Ramos (cell line): Measurements from ENCODE around the gene TRPM4.
"Not testable (repeated sequence)": the region's sequence is repeated elsewhere in the genome, so short reads cannot be mapped to it uniquely, and the experiment has no call there.

Experiments
- in situ Hi-C: fragments of 300-500 bp; cut with MboI; formaldehyde crosslinking; loops from one replicate; pipeline ENCODE4 v1.14.3; 2022; ENCODE audit warnings: low sequenced_read_pairs; ENCODE audit not compliant: unreplicated experiment

Gene TRPM4

DNA sequence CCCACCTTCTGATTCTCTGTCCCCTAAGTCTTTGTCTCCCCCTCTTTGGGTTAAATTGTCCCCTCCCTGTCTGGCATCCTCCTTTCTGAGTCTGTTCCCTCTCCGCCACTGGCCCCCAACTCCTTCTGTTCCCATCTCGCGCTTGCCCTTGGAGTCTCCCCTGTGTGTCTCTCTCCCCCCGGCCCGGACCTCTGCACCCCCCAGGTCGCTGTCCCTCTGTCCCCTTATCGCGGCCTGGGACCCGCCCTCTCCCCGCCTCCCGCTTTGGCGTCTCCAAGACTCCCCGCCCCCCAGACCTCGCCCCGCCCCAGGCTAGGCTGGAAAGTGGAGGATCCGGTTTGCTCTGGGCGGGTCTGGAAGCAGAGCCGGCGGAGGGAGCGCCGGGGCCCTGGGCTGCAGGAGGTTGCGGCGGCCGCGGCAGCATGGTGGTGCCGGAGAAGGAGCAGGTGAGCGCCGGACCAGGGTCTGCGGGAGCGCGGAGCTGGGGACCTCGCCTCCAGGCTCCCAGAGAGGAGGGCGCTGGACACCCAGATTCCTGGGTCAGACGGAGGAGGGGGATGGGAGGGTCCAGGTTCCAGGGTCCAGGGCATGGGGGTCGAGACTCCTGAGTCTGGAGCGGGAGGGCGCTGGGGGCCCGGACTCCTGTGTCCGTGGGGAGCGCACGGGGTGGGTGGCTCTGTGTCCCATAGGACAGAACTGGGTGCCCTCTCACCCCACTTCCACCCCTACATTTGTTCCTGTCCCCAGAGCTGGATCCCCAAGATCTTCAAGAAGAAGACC lies at the start of gene TRPM4:
TSS of gene TRPM4 (plus strand) at position 348 of the 780 bp plus-strand sequence. CDS start at position 423, 75 bp downstream.
- in situ Hi-C loops, result no loop called here

DNA sequence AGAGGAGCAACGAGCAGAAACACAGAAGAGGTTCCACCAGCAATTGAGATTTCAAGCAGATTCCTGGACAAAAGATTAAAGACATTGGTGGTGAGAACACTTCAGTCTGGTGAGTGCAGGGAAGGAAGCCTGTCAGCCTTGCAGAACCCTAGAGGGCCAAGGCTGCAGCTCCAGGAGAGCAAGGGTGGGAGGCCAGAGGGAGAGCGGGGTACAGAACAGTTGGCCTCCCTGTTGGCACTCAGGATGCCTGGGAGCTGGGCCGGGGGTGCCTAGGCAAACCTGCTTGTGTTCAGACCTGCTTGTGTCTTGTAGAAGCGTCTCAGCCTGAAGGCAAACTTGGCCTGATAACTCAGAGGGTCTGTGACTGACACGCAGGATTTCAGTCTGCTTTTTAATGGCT lies 48.5 kb upstream of the TRPM4 start:
- in situ Hi-C loops, result no loop called here

DNA sequence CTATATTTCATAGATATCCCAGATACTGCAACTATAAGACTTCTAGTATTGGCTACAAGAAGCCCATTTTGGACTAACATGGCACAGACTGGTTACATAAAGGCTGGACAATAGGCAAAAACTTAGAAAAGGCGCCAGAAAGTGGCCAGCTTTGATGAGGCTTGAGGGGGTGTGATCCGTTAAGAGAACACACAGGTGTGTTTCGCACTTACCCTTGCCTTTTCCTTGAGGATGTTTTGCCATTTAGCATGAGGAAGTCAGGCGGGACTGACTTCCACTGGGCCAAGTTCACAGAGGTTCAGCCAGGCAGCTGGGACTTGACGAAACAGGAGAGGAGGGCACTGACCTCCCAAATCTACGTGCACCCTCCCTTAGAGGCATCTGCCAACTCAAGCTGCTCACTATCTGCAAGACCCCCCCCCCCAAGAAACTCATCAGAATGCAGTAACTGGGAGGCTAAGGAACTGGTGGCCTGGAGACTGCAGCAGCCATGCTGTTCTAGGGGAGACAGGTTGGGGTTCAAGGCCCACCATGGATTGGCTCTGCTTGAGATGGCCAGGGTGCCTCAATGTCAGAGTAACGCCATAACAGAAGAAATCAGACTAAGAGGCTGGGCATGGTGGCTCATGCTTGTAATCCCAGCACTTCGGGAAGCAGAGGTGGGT lies 47.9 kb upstream of the TRPM4 start:
- in situ Hi-C loops, result no loop called here

DNA sequence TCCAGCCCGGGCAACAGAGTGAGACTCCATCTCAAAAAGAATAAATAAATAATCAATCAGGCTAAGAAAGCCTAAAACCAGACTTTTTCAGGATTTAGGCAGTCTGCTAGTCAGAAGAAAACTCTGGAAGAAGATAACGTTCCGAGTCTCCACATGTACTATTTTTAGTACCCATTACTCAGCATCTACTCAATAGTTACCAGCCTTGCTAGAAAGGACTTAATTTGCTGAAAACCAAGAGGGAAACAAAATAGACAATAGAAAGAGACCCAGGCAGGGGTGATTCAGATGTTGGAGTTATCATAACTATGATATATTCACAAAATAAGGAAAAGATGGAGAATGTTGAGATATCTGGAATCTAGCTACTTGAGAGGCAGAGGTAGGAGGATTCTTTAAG lies 47.0 kb upstream of the TRPM4 start:
- in situ Hi-C loops, result no loop called here

DNA sequence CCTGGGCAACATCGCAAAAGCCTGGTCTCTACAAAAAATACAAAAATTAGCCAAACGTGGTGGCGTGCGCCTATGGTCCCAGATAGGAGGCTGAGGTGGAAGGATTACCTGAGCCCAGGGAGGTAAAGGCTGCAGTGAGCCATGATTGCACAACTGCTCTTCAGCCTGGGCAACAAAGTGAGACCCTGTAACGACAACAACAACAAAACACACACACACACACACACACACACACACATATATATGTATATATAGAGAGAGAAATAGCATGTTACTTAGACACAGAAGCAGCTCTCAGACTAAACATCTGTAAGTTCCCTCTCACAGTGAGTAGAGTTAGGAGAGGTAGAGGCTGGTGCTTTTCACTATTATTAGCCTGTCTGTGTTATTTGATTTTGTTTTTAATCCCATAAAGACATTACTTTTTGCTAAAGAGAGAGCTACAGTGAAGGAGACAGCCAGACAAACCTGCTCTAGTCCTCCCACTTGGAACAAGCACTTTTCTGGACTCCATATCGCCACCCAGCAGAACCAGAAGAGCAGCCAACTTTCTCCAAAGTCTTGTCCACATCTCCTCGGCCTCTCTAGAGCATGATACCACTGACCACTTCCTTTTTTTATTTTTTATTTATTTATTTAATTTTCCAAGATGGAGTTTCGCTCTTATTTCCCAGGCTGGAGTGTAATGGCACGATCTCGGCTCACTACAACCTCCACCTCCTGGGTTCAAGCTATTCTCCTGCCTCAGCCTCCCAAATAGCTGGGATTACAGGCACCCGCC lies 46.2 kb upstream of the TRPM4 start:
- in situ Hi-C loops, result no loop called here

DNA sequence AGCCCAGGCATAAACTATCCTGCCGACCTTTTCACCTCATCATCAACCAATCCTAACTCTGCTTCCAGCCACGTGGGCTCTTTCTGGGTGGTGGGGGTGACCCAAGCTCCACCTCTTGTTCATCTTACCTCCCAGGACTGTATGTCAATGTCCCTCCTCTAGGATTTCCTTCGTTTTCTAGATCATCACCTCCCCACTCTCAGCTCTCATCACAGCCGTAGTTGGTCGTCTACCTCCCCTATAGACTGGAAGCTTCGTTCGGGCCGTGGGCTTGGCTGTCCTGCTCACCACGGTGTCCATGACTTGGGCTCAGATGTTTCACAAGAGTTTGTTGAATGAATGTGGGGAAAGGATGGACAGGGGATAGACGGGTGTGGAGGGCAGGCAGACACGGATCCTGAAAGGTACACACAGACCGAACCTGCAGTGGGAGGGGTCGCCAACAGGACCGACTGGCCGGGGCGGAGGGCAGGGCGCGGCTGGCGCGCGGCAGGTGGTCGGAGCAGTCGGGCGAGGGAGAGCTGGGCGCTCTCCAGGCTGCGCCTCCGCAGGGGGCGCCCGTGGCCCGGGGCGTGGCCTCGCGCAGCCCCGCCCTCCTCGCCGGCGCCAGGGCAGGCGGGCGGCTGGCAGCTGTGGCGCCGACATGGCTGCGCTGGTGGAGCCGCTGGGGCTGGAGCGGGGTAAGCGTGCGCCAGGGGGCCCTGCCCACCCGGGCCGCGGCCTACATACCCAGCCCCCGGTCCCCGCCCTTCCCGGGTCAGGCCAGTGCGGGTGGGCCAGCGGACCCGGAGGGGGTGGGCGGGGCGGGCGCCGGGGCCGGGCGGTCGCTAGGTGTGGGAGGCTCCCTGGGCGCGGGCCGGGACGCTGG lies 43.6 kb upstream of the TRPM4 start, which contains the start of gene LIN7B:
TSS of gene LIN7B (plus strand) at position 609 of the 868 bp plus-strand sequence. CDS start at position 644, 35 bp downstream.
- in situ Hi-C loops, result no loop called here

DNA sequence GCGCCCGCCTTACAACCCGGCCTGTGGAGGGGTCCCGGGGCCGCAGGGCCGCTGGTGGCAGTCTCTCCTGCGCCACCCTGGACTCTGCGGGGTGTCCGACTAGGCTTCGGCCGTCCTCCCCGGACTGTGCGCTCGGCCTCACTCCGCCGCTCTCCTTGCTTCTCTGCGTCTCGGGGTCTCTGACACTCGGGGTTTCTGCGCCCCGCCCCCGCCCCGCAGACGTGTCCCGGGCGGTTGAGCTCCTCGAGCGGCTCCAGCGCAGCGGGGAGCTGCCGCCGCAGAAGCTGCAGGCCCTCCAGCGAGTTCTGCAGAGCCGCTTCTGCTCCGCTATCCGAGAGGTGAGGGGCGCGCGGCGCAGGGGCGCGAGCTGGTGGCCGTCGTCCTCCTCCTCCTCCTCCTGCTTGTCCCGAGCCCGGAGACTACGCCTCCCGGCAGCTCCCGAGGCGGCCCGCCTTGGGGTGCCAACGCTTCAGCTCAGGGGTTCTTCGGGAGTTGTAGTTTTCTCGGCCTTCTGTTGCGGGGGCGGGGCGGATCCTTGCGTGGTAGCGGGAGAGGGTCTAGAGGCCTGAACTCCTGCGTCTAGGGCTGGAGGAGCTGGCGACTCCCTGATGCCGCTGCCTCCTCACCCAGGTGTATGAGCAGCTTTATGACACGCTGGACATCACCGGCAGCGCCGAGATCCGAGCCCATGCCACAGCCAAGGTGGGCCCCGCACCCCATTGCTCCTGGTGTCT lies 42.8 kb upstream of the TRPM4 start:
- in situ Hi-C loops, result no loop called here

DNA sequence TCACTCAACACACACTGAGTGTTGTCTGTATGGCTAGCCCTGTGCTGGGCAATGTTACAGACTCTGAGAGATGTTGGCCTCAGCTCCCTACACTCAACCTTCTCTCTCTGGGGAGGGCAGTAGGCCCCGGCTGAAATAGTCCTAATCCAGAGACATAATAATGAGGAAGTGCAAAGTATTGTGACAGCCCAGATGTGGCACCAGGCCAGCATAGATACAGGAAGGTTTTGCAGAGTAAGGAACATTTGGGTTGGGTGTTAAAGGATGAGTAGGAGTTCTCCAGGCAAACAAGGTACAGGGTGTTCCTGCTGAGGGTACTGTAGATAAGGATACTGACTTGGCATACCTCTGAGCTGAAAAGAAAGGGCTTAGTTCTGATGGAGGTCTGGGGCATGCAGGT lies 41.0 kb upstream of the TRPM4 start:
- in situ Hi-C loops, result no loop called here

DNA sequence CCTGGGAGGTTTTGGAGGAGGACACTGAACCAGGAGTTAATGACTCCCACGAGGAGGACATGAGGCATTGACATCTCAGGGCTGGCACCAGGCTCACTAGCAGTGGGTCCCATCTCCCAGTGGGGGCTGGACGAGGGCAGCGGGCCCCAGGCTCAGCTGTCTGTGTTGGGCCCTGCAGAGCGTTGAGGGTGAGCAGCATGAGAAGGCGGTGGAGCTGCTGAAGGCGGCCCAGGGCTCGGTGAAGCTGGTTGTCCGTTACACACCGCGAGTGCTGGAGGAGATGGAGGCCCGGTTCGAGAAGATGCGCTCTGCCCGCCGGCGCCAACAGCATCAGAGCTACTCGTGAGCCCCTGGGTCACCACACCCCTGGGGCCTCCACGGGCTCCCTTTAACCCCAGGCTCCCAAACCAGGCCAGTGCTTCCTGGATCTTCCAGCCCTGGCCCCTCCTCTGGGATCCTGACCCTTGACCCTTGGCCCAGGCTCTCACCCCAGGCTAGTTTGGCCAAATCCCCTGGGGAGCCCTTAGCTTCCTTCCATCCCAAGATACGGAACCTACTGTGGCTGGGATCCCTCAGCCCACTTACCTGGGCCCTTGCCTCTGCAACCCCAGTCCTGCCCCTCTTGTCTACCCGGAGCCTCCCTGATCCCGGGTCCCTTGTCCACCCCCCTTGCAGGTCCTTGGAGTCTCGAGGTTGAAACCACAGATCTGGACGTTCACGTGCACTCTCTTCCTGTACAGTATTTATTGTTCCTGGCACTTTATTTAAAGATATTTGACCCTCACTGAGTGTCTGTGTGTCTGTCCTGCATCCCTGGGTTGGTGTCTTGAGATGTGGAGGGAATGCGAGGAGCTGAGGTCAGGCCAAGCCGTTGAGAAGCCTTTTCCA lies 39.7 kb upstream of the TRPM4 start:
- in situ Hi-C loops, result no loop called here

DNA sequence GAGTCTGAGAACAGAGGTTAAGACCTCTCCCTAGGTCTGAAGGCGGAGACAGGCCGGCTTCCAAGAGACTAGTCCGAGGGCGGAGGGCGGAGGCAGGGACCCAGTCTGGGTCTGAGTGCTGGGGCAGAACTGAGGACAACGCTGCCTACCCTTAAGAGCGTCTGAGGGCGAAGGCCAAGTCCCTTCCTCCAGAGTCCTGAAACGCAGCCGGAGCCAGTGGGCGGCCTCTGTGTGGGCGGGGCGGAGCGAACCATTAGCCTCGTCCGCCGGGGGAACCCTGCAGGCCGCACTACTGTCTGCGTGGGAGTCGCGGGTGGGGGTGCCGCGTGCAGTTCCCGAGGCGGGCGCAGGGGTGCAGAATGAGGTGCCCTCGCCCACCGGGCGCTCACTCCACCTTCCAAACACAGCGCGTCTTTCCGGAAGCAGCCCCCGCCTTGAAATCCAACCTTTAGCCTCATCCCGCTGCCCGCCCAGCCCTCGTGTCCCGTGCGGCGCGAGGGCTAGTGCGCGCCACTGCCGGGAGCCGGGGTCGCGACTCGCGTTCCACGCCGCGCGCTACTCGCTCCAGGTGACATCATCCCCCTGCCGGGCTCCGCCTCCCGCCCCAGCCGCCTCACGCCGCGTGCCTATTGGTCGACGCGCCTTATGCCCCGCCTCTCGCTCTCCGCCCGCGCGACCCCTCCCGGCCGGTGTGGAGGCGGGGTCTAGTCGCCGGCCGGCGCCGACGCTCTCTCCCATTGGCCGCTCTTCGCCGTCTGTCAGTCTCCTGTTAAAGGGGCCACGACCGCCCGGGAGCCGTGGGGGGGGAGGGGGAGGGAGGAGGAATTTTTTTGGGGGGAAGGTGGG lies 38.8 kb upstream of the TRPM4 start, which contains the start of gene C19orf73:
TSS of gene C19orf73 (minus strand) at position 579 of the 846 bp plus-strand sequence. CDS start at position 458, 121 bp downstream.
- in situ Hi-C loops, result no loop called here

DNA sequence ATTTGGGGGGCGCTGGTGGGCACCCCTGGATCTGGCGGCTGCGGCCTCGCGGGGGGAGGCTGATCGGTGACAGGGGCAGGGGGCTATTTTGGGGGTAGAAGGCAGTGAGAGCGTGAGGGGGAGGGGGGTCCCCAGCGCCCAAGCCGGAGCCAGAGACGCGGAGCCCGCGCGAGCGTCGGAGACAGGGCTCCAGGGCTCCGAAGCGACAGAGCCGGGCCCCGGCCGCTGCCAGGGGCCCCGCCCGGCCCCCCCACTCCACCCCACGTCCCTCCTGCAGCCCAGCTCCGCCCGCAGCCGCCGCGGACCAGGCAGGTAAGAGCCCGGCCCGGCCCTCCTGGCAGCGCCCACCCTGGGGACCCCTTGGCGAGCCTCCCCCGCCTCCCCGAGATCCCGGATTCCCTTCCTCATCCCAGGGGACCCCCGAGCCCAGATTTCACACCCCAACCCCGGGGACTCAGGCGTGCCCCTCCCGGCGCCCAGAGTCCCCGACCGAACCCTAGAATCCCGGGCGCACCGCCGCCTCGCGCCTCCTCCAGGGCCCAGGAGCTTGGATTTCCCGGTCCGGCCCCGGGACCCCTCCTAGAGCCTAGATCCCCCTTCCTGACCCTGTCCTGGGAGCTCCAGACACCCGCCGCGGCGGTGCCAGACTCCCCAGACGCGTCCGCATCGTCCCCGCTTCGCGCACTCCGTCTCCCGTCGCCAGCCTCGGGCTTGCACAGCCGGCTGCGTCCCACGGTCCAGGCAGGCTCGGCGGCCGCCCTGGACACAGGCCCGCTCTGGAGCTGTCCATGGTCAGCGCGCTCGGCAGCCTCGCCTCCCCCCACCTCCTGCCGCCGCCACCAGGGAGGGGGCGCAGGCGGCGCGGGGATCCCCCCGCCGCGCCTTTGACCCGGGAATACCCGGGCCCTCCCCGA lies 37.9 kb upstream of the TRPM4 start, which contains the start of gene PPFIA3:
TSS of gene PPFIA3 (plus strand) at position 134 of the 914 bp plus-strand sequence. CDS start 8,330 bp downstream, outside the sequence.
- in situ Hi-C loops, result no loop called here

DNA sequence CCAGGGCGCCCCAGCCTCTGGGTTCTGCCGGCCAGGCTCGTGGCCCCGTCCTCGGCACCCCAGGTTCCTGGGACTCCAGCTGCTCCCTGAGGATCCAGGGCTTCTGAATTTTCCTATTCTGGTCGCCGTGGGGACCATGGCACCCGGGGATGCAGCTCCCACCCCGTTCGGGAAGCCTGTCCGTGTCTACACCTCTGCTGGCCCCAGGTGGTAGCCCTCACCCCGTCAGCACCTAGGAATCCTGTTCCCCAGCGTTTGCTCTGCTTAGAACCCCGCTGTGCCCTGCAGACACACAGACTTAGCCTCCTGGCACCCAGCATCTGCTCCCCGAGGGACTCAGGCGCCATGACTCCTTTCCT lies 37.3 kb upstream of the TRPM4 start:
- in situ Hi-C loops, result no loop called here

DNA sequence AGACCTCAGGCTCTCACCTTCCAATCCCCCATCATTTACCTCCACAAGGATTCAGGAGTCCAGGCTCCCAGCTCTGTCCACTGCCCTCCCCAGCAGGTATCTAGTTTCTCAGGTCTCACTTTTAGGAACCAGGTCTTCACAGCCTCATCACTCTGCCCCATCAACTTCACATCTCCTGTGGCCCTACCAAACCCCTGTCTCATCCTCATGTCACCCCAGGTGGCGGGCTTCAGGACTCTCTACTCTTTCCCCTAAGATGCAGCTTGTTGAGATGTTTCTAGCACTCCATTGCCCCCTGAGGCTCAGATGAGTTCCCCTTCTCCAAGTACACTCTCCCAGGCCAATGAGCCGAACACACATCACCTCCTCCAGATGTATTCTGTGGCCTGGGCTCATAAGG lies 36.7 kb upstream of the TRPM4 start:
- in situ Hi-C loops, result no loop called here

DNA sequence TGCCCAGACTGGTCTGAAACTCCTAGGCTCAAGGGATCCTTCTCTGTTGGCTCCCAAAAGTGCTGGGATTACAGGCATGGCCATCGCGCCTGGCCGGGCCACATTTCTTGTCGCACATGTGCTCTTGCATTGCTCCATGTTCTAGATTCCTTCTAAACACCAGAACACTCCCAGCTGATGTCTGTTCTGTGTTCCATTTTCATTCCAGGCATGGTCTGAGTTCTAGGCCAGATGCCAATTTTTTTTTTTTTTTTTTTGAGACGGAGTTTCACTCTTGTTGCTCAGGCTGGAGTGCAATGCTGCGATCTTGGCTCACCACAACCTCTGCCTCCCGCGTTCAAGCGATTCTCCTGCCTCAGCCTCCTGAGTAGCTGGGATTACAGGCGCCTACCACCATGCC lies 35.8 kb upstream of the TRPM4 start:
- in situ Hi-C loops, result not testable (repeated sequence)

DNA sequence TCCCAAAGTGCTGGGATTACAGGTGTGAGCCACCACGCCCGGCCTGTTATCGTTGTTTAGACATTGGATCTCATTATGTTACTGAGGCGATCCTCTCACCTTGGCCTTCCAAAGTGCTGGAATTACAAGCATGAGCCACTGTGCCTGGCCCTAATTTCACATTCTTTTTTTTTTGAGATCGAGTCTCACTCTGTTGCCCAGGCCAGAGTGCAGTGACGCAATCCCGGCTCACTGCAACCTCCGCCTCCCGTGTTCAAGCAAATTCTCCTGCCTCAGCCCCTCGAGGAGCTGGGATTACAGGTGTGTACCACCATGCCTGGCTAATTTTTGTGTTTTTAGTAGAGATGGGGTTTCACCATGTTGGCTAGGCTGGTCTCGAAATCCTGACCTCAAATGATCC lies 34.3 kb upstream of the TRPM4 start:
- in situ Hi-C loops, result not testable (repeated sequence)

DNA sequence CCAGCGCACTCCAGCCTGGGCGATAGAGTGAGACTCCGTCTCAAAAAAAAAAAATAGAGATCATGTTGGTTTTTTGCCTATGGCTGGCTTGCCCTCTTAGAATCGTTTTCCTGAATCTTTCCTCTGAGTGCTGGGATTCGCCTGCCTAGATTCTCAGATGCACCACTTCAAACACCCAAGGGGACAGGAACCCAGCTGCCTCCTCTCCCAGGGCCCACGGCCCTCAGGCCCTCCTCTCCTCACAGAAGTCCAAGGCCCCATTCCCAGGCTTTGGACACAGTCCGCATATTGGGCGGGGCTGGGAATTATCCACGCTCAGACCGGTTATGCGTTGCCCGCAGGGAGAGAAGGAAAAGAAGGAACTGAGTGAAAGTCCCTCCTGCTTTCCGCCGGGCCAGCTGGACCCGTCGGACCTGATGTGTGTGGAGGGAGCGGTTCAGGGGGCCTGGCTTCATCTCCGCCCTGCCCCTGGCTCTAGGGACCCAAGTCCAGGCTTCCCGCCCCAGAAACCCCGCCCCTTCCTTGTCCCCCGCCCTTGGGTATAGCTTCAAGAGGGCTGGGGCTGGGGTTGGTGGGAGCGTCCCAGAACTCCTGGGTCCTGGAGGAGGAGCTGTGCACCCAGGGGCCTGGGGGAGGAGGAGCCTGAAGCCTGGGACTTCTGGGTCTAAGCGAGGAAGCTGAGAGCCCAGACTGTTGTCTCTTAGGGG lies 32.4 kb upstream of the TRPM4 start:
- in situ Hi-C loops, result no loop called here
